C4-2B (cell line): ENCODE measurements around the gene PSKH1.

Experiments used
- ZFX ChIP-seq: fragments of 450-650 bp; IDR thresholded peaks from 2 replicates; pipeline ENCODE4 v1.6.1; 2017
- TF ChIP-seq, protein P1 (sequence below): fragments of 450-650 bp; conservative IDR thresholded peaks from 2 replicates; pipeline ENCODE4 v1.5.1; 2017; ENCODE audit warnings: mild to moderate bottlenecking

DNA sequence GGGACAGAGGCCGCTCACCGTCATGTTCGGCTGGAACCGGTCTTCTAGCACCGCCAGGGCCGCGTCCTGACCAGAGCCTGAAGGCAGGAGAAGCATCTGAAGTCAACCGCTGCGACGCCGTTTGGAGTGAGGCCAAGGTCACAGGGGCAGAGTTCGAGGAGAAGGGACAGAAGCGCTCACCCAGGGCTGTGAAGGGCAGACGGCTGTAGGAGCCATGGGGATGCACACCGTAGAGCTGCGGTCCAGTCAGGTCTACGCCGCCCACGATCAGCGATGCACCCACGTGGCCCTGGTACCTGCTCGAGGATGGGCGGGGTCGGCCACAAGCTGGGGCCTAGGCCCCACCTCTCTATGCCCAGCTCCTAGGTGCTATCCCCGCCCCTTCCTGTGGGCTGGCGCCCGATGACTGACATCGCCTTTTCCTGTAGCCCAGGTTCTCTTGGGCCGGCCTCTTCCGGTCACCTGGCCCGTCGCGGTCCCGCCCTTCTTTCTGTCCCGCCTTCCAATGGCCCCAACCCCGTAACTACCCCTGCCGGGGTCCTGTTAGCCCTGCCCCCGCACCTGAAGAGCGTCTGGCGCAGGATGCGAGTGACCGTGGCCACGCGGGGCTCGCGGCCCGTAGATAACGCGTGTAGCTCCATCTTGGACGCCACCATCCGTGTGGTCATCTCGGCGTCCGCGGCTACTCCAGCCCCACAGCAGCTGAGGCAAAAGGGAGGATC, 42.5 kb downstream of the PSKH1 start:
- TF ChIP-seq, protein P1, sequence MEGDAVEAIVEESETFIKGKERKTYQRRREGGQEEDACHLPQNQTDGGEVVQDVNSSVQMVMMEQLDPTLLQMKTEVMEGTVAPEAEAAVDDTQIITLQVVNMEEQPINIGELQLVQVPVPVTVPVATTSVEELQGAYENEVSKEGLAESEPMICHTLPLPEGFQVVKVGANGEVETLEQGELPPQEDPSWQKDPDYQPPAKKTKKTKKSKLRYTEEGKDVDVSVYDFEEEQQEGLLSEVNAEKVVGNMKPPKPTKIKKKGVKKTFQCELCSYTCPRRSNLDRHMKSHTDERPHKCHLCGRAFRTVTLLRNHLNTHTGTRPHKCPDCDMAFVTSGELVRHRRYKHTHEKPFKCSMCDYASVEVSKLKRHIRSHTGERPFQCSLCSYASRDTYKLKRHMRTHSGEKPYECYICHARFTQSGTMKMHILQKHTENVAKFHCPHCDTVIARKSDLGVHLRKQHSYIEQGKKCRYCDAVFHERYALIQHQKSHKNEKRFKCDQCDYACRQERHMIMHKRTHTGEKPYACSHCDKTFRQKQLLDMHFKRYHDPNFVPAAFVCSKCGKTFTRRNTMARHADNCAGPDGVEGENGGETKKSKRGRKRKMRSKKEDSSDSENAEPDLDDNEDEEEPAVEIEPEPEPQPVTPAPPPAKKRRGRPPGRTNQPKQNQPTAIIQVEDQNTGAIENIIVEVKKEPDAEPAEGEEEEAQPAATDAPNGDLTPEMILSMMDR, result no peak
- TF ChIP-seq ZFX, result no peak
